CD4-positive, alpha-beta T cell treated with Interleukin-17A for 1 hour (primary cell): Measurements from ENCODE around the gene MARF1.
"Not testable (repeated sequence)": the region's sequence is repeated elsewhere in the genome, so short reads cannot be mapped to it uniquely, and the experiment has no call there.

Experiments
- DNase-seq: peaks from one replicate; pipeline ENCODE4 v3.0.0-alpha.2; 2020

Gene MARF1

GRCh38 chr16:15567823-15568222, 75.1 kb downstream of the MARF1 start:
- DNase-seq: no peak

- DNase-seq: no peak
Observed at GRCh38 chr16:15566095-15566494, 76.9 kb downstream of the MARF1 start.

DNA sequence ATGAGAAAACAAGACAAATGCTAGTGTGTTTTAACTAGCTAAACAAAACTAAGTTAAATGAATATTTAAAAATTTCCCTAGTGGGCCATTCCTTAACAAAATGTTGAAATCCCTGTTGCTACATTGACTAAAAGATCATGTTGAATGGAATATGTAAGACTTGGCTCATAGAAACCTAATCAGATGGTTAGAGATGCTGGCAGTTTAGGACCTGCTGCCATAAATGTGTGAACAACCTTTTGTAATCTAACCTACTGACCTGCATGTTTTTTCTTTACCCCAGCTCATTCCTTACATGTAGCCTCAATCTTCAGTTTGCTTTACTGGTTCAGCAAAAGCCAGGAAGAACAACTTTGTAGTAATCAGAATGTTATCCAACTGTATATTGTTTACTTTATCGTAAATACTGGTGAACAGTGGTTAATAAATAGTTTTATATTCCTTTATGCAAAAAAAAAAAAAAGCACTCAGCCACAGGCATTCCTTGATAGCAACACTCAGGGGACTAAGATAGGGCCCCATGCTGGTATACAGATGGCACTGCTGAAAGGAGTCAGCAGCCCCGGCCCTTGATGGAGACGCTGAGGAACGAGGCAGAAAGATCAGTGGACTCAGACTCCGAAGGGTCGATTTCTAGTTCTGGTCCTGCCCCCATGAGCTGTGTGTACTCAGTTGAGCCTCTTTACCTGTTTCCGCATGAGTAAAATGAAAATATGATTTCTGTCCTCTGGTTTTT, 78.2 kb downstream of the MARF1 start:
- DNase-seq: no peak

- no peak for DNase-seq
Observed at GRCh38 chr16:15559176-15559575, 83.8 kb downstream of the MARF1 start.

DNA sequence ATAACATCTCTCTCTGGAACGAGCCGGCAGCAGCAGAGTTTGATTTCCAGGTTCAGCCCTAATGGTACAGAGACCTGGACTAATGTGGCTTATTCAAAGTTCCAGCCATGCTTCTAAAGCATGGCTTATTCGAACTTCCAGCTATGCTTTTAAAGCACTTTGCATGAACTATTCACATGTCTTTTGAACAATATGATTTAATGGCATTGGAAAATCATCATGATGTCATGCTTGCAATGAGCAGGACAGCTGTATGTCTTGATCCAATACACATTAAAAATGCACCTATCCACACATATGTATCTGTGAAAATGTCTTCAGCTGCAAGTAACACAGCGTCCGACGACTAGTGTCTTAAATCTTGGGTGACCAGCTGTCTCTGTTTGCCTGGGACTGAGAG, 85.7 kb downstream of the MARF1 start:
- no peak for DNase-seq

DNA sequence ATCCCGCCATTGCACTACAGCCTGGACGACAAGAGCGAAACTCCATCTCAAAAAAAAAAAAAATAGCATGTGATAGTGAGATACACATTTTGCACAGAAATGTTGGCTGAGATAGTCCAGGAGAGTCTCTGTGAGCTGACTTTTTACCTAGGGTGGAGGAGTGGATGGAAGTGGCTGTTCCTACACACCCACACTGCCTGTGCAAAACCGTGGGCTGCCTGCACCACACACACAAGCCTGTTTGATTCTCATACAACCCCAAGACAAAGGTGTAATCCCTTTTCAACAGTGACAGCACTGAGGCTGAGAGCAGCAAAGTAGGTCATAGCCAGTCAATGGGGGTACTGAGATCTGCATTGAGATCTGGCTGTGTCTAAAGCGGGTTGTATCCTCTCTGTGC, 86.8 kb downstream of the MARF1 start:
- DNase-seq: no peak

- DNase-seq: no peak
Observed at GRCh38 chr16:15553313-15554088, 89.5 kb downstream of the MARF1 start.

GRCh38 chr16:15552507-15552906, 90.4 kb downstream of the MARF1 start:
- no peak for DNase-seq

DNA sequence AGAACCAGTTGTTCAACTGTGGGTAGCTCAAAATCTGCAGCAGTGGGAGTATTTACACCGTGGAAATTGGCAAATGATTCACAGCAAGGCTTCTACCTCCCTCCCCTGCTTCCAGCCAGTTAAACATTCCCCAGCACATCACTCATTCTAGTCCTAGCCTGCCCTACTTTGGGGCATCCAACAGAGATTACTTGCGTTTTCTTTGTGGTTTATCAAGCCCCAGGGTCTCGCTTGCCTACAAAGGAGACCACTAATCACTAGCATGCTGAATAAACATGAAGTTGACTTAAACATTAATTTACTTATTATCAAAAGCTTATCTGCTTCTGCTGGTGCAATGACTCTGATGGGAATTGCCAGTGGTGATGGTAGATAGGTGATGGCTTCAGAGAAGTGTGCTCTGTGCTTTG, 94.5 kb downstream of the MARF1 start:
- DNase-seq: no peak

DNA sequence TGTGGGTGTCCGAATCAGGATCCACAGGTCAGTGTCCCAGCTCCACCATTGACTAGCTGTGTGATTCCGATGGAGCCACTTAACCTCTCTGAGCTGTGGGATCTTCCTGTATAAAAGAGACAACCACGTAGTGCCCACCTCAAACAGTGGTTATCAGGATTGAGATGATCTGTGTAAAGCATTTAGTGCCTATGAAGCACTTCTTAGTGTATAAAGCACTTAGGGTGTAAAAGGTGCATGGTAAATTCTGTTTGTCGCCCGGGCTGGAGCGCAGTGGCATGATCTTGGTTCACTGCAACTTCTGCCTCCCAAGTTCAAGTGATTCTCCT, 95.2 kb downstream of the MARF1 start:
- DNase-seq: no peak

DNA sequence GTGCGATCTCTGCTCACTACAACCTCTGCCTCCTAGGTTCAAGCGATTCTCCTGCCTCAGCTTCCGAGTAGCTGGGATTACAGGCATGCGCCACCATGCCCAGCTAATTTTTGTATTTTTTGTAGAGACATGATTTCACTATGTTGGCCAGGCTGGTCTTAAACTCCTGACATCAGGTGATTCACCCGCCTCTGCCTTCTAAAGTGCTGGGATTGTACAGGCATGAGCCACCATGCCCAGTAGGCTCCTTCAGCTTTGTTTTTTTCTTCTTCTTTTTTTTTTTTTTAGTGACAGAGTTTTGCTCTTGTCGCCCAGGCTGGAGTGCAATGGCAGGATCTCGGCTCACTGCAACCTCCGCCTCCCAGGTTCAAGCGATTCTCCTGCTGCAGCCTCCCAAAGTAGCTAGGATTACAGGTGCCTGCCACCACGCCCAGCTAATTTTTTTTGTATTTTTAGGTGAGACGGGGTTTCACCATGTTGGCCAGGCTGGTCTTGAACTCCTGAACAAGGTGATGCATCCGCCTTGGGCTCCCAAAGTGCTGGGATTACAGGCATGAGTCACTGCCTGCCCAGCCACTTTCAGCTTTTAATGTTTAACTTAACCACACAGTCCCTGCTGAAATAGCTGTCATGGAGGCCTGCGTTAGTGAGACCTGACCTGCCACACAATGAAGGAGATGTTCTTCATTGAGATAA, 95.7 kb downstream of the MARF1 start:
- not testable (repeated sequence) for DNase-seq

DNA sequence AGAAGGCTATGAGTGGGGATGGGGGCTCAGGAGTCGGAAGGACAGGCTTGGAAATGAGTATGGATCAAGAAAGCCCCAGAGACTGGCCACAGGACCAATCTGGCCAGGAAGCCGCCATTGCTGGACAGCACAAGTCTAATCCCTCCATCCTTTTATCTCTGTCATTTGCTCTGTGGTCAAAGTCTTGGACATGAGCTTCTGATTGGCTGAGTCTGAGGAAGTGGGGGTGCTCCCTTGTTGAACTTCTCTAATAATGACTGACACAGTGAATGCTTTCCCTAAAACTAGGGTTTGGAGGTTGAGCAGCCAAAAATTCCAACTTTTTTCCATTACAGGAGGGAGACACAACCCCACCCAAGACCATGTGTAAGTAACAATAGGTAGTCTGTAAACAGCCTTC, 97.4 kb downstream of the MARF1 start:
- no peak for DNase-seq

DNA sequence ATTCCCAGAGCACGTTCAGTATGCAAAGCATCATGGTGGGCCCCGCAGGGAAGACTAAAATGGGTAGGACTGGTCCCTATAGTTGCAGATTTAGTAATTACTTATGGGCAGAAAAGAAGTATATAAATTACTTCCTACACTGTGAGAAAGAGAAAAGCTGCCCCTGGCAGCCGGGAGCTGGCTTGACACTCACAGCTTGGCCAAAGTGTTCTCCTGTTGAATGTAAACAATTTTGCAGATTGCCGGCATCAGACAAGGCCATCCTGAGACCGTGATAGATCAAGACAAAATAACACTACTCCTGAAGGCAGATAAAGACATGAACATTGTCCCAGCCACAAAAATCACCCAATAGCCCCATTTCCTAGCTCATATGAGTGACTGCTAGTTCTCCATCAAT, 98.5 kb downstream of the MARF1 start:
- no peak for DNase-seq
